IMR-90 (cell line): ENCODE measurements around the gene KRTAP12-2. TPM values are rescaled to one million over a fixed set of nuclear protein-coding genes. Genes with fewer than 3 reads are reported as not detected.

Experiments
- ATAC-seq: fragments of 200-7000 bp; cut with Tn5 transposase; 2 replicates; pipeline ENCODE4 v1.9.1; 2020; ENCODE audit warnings: low read depth, mild to moderate bottlenecking, moderate library complexity
- BruUV-seq: library from RNA; stranded (reverse); fragments of 400-500 nt; replicated peaks from 2 replicates; lab custom pipeline; 2021; lab: Mats Ljungman, UMichigan
- CTCF ChIA-PET: fragments of 300-600 bp; formaldehyde crosslinking; extraction: SDS; loops from one replicate; lab custom pipeline; 2021; ENCODE audit warnings: antibody characterized with exemption; lab: Yijun Ruan, JAX
- POLR2A ChIA-PET: fragments of 300-600 bp; sonication (Branson Sonifier 250); formaldehyde crosslinking; loops from one replicate; lab custom pipeline; 2022; ENCODE audit warnings: antibody characterized with exemption; ENCODE audit not compliant: unreplicated experiment; lab: Charles Lee
- DNase-seq: peaks from one replicate; pipeline ENCODE4 v3.0.0; 2013
- H2AFZ ChIP-seq: replicated peaks from 2 replicates; pipeline ENCODE3; 2013; ENCODE audit warnings: low read length, mild to moderate bottlenecking; ENCODE audit not compliant: poor library complexity
- H2AK5ac ChIP-seq: 2 replicates; pipeline ENCODE4 v1.6.1; 2013; ENCODE audit warnings: low read depth, low read length, inconsistent platforms
- H2AK9ac ChIP-seq: replicated peaks from 2 replicates; pipeline ENCODE3; 2013; ENCODE audit warnings: mild to moderate bottlenecking, low read depth, low read length, moderate library complexity; ENCODE audit not compliant: poor library complexity
- H2BK120ac ChIP-seq: 2 replicates; pipeline ENCODE4 v1.6.1; 2013; ENCODE audit warnings: low read depth, low read length, inconsistent platforms
- H2BK15ac ChIP-seq: 3 replicates; pipeline ENCODE4 v1.6.1; 2013; ENCODE audit warnings: low read depth, low read length, inconsistent platforms
- H2BK20ac ChIP-seq: 2 replicates; pipeline ENCODE4 v1.6.1; 2013; ENCODE audit warnings: low read depth, mild to moderate bottlenecking, inconsistent platforms, low read length, moderate library complexity
- H2BK5ac ChIP-seq: 2 replicates; pipeline ENCODE4 v1.6.1; 2013; ENCODE audit warnings: mild to moderate bottlenecking, low read depth, low read length, inconsistent platforms; ENCODE audit not compliant: poor library complexity, severe bottlenecking
- H3K14ac ChIP-seq: replicated peaks from 2 replicates; pipeline ENCODE4 v1.6.1; 2013; ENCODE audit warnings: low read depth, low read length, inconsistent platforms
- H3K18ac ChIP-seq: 2 replicates; pipeline ENCODE4 v1.6.1; 2013; ENCODE audit warnings: low read depth, low read length, control low read depth
- H3K23ac ChIP-seq: 2 replicates; pipeline ENCODE4 v1.6.1; 2013; ENCODE audit warnings: low read depth, low read length, inconsistent platforms
- H3K27ac ChIP-seq: 2 replicates; pipeline ENCODE4 v1.5.1; 2013; ENCODE audit warnings: mild to moderate bottlenecking, control low read depth, low read length; ENCODE audit not compliant: insufficient read depth
- H3K27me3 ChIP-seq: 2 replicates; pipeline ENCODE4 v1.6.1; 2013; ENCODE audit warnings: low read length; ENCODE audit not compliant: control insufficient read depth, insufficient read depth
- H3K36me3 ChIP-seq: 2 replicates; pipeline ENCODE4 v1.6.1; 2013; ENCODE audit warnings: low read length, mixed read lengths; ENCODE audit not compliant: control insufficient read depth, insufficient read depth
- H3K4ac ChIP-seq: 2 replicates; pipeline ENCODE4 v1.6.1; 2013; ENCODE audit warnings: low read depth, low read length, inconsistent platforms
- H3K4me1 ChIP-seq: 2 replicates; pipeline ENCODE4 v1.6.1; 2013; ENCODE audit warnings: low read length, mixed read lengths; ENCODE audit not compliant: control insufficient read depth, insufficient read depth
- H3K4me2 ChIP-seq: 2 replicates; pipeline ENCODE4 v1.6.1; 2013; ENCODE audit warnings: low read depth, mild to moderate bottlenecking, control low read depth, low read length, moderate library complexity
- H3K4me3 ChIP-seq: 2 replicates; pipeline ENCODE4 v1.5.1; 2013; ENCODE audit warnings: low read depth, mild to moderate bottlenecking, control low read depth, low read length, moderate library complexity; ENCODE audit not compliant: insufficient read depth
- H3K56ac ChIP-seq: 2 replicates; pipeline ENCODE4 v1.6.1; 2013; ENCODE audit warnings: low read length, inconsistent platforms; ENCODE audit not compliant: insufficient read depth; ENCODE audit errors: extremely low read depth
- H3K79me1 ChIP-seq, 2 experiments: 2 replicates each; pipeline ENCODE4 v1.6.1; 2013; ENCODE audit warnings: low read length in 2 of 2, inconsistent platforms in 1 of 2, low read depth in 1 of 2
- H3K9ac ChIP-seq: 2 replicates; pipeline ENCODE4 v1.6.1; 2013; ENCODE audit warnings: low read depth, low read length, control low read depth
- H3K9me1 ChIP-seq: 2 replicates; pipeline ENCODE4 v1.6.1; 2013; ENCODE audit warnings: low read length, inconsistent platforms; ENCODE audit not compliant: insufficient read depth
- H3K9me3 ChIP-seq: 2 replicates; pipeline ENCODE4 v1.6.1; 2013; ENCODE audit warnings: low read length; ENCODE audit not compliant: control insufficient read depth, insufficient read depth
- H4K20me1 ChIP-seq: 2 replicates; pipeline ENCODE4 v1.6.1; 2013; ENCODE audit warnings: low read length, inconsistent platforms; ENCODE audit not compliant: insufficient read depth
- H4K5ac ChIP-seq: 2 replicates; pipeline ENCODE4 v1.6.1; 2013; ENCODE audit warnings: mild to moderate bottlenecking, low read depth, low read length, control low read depth
- H4K8ac ChIP-seq, 2 experiments: 2 replicates each; pipeline ENCODE4 v1.6.1; 2013; ENCODE audit warnings: low read depth in 2 of 2, low read length in 2 of 2, control low read depth in 1 of 2, inconsistent platforms in 1 of 2
- H4K91ac ChIP-seq: 2 replicates; pipeline ENCODE4 v1.6.1; 2013; ENCODE audit warnings: low read depth, low read length, inconsistent platforms; ENCODE audit not compliant: insufficient read depth
- CEBPB ChIP-seq: IDR thresholded peaks from 2 replicates; pipeline ENCODE4 v1.6.1; 2012; ENCODE audit warnings: low read depth, low read length, improper control_type of control experiment
- NFE2L2 ChIP-seq: fragments of 150-350 bp; IDR thresholded peaks from 2 replicates; pipeline ENCODE4 v1.6.1; 2016; ENCODE audit warnings: low read depth, mild to moderate bottlenecking, low read length
- WGBS, 2 experiments: methylation state at CpG; one replicate each; pipeline versions ENCODE4 v1.1.5 to v1.1.7; 2013; ENCODE audit warnings: missing lambda C conversion rate in 2 of 2; ENCODE audit not compliant: insufficient read length in 1 of 2; ENCODE audit errors: extremely low coverage in 2 of 2; 5-methylcytosine and 5-hydroxymethylcytosine counted together
- dilution Hi-C: fragments of 300-500 bp; cut with HindIII; formaldehyde crosslinking; loops from one replicate; pipeline ENCODE4 v1.14.3; 2018; ENCODE audit warnings: low sequenced_read_pairs; ENCODE audit not compliant: unreplicated experiment
- in situ Hi-C: fragments of 300-500 bp; cut with MboI; formaldehyde crosslinking; loops from 3 replicates; pipeline ENCODE4 v1.14.3; 2019; ENCODE audit warnings: low sequenced_read_pairs, inconsistent platforms, mixed read lengths
- intact Hi-C: fragments of 100-400 bp; cut with micrococcal nuclease; formaldehyde crosslinking; loops from 2 replicates; pipeline ENCODE4 v1.10.0; 2022
- polyA plus RNA-seq, 3 experiments: library from polyadenylated mRNA; depleted of rRNA; stranded (reverse); fragments of >200 nt; gene quantifications; 2 replicates each; pipeline ENCODE4 v1.2.3, GENCODE V29; 2012; ENCODE audit warnings: low replicate concordance in 1 of 3
- total RNA-seq: library from RNA; depleted of rRNA; stranded (reverse); fragments of >200 nt; gene quantifications from 2 replicates; pipeline ENCODE4 v1.2.3, GENCODE V29; 2012

The KRTAP12-2 gene
- total and polyA plus RNA-seq, 2 of the 4 experiments (the other 2 are of a cell fraction) = not detected

DNA sequence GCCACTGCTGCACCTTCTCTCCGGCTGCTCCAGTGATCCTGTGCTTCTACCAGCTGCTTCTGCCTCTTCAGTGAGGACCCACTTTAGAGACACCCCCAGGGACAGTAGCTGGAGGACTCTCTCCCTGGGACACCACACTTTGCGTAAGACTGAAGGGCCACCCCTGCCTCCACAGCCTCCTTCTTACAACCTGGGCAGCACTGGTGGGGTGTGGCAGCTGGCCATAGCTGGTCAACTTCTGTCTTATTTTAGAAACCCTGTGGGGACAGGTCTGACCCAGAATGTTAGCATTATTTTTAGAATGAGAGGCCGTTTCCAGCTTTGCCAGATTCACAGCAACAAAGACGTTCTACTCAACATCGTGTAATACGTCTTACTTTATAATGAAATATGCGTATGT is 41.0 kb downstream of the KRTAP12-2 start:
- in situ Hi-C loops = no loop called here
- intact Hi-C loops = no loop called here
- Histone ChIP-seq H2AFZ (no peak overlapping the region), H4K20me1 (no peaks in the 10 kb centered on the region), H3K27ac (no peak overlapping the region), H2AK5ac (no peak overlapping the region), H3K79me1 (no peaks in the 10 kb centered on the region), H3K9me3 (0 out of 2 replicates have a peak, but pooled peaks cover 1% of the 10 kb centered on the region), H3K9ac (no peak overlapping the region), H3K9me1 (no peaks in the 10 kb centered on the region), H2BK5ac (no peak overlapping the region), H3K14ac (no peak overlapping the region), H3K4ac (no peak overlapping the region), H3K4me2 (no peak overlapping the region), H2BK15ac (no peak overlapping the region), H3K56ac (no peak overlapping the region), H3K18ac (no peak overlapping the region), H3K36me3 (no peaks in the 10 kb centered on the region), H2BK120ac (no peak overlapping the region), H4K5ac (no peak overlapping the region), H3K4me3 (no peak overlapping the region), H3K23ac (no peak overlapping the region), H3K4me1 (no peaks in the 10 kb centered on the region), H4K8ac (no peak overlapping the region), H4K91ac (no peak overlapping the region), H2AK9ac (no peak overlapping the region), H2BK20ac (no peak overlapping the region), H3K27me3 (peaks cover 2% of the 10 kb centered on the region; the same call in 1 of the 2 replicates)
- TF ChIP-seq CEBPB (no peak), NFE2L2 (no peak)
- BruUV-seq = no TSS peak
- ATAC-seq (no peak), DNase-seq (no peak)
- ChIA-PET POLR2A (no interaction called here), CTCF (no interaction called here)
- 40% methylated on average over 1 of the region's 7 CpGs; no CpG with 5 or more reads in 1 of the 2 experiments for WGBS, 2 experiments
- dilution Hi-C loops = no loop called here
